ENCODE measurements around the gene LIMA1. TPM values are rescaled to one million over a fixed set of nuclear protein-coding genes. Genes with fewer than 3 reads are reported as not detected.

Gene LIMA1
- total and polyA plus RNA-seq, 9 of the 15 experiments (the other 6 are each of a cell fraction or from before 2014, with no cell fraction given) = 20.2 to 37.8 (median 27.3) TPM

DNA sequence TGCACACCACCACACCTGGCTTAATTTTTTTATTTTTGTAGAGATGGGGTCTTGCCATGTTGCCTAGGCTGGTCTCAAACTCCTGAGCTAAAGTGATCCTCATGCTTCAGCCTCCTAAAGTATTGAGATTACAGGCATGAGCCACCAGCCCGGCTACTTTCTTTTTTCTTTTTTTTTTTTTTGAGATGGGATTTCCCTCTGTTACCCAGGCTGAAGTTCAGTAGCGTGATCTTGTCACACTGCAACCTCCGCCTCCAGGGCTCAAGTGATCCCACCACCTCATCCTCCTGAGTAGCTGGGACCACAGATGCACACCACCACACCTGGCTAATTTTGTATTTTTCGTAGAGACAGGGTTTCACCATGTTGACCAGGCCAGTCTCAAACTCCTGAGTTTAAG, 51.1 kb downstream of the LIMA1 start:
- in situ Hi-C loops (cut with MboI) = no loop called here
- CTCF ChIA-PET (ENCODE audit: low intra/inter-chr PET ratio) = no interaction called here
- no peak for ATAC-seq

More for the DNA sequence above, 51.1 kb downstream of the LIMA1 start:
- H4K20me1 ChIP-seq (replicated peaks; ENCODE audit: control insufficient read depth, insufficient read depth, low read length) = no peaks in the 10 kb centered on the region
- POLR2A ChIA-PET = interaction anchor here (1.0 to 1.1 kb wide), 2 partner anchors 8 to 10 kb away, joined by 3 to 6 read pairs; no protein-coding TSS in a partner anchor
- no peaks in the 10 kb centered on the region for H3K9me3 ChIP-seq (replicated peaks; ENCODE audit: control insufficient read depth, insufficient read depth, low read depth, low read length)
- no peak overlapping the region for H3K27ac ChIP-seq (ENCODE audit: extremely low read depth, low read depth, low read length)
- H2AFZ ChIP-seq (ENCODE audit: low read depth, low read length) = no peak overlapping the region
- FAIRE-seq (no peak), DNase-seq (ENCODE audit: extremely low read depth in 1 of 4, low spot score in 3 of 4) (no peak)
- no peak for TF ChIP-seq CSDE1 (IDR thresholded peaks at IDR 0.05)
- TF ChIP-seq SRF (CRISPR knock-in tag; IDR thresholded peaks at IDR 0.05) = no peak
- TF ChIP-seq SRSF1 (IDR thresholded peaks at IDR 0.05; ENCODE audit: low read depth, low read length) = no peak
- TF ChIP-seq, protein P1, sequence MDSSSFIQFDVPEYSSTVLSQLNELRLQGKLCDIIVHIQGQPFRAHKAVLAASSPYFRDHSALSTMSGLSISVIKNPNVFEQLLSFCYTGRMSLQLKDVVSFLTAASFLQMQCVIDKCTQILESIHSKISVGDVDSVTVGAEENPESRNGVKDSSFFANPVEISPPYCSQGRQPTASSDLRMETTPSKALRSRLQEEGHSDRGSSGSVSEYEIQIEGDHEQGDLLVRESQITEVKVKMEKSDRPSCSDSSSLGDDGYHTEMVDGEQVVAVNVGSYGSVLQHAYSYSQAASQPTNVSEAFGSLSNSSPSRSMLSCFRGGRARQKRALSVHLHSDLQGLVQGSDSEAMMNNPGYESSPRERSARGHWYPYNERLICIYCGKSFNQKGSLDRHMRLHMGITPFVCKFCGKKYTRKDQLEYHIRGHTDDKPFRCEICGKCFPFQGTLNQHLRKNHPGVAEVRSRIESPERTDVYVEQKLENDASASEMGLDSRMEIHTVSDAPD (CRISPR knock-in tag; IDR thresholded peaks at IDR 0.05) = no peak
- TF ChIP-seq, protein P2, sequence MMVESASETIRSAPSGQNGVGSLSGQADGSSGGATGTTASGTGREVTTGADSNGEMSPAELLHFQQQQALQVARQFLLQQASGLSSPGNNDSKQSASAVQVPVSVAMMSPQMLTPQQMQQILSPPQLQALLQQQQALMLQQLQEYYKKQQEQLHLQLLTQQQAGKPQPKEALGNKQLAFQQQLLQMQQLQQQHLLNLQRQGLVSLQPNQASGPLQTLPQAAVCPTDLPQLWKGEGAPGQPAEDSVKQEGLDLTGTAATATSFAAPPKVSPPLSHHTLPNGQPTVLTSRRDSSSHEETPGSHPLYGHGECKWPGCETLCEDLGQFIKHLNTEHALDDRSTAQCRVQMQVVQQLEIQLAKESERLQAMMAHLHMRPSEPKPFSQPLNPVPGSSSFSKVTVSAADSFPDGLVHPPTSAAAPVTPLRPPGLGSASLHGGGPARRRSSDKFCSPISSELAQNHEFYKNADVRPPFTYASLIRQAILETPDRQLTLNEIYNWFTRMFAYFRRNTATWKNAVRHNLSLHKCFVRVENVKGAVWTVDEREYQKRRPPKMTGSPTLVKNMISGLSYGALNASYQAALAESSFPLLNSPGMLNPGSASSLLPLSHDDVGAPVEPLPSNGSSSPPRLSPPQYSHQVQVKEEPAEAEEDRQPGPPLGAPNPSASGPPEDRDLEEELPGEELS (CRISPR knock-in tag; IDR thresholded peaks at IDR 0.05; ENCODE audit: borderline replicate concordance) = no peak
- no peak for TF ChIP-seq GATAD2A (IDR thresholded peaks at IDR 0.05)
- no peak for TF ChIP-seq BRCA1 (IDR thresholded peaks at IDR 0.05)
- no peak for TF ChIP-seq BRCA1 (CRISPR knock-in tag; IDR thresholded peaks at IDR 0.05)
- TF ChIP-seq MED1 (CRISPR knock-in tag; IDR thresholded peaks at IDR 0.05; ENCODE audit: borderline replicate concordance) = no peak
- TF ChIP-seq CBFA2T2 (conservative IDR thresholded peaks at IDR 0.05) = no peak
- TF ChIP-seq SMAD1 (IDR thresholded peaks at IDR 0.05; ENCODE audit: low read depth, low read length, partially characterized antibody) = no peak
- no peak for TF ChIP-seq ZC3H11A (IDR thresholded peaks at IDR 0.05; ENCODE audit: low read depth, low read length)
- TF ChIP-seq, protein P3, sequence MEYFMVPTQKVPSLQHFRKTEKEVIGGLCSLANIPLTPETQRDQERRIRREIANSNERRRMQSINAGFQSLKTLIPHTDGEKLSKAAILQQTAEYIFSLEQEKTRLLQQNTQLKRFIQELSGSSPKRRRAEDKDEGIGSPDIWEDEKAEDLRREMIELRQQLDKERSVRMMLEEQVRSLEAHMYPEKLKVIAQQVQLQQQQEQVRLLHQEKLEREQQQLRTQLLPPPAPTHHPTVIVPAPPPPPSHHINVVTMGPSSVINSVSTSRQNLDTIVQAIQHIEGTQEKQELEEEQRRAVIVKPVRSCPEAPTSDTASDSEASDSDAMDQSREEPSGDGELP (CRISPR knock-in tag; IDR thresholded peaks at IDR 0.05; ENCODE audit: borderline replicate concordance) = no peak
- no peak for TF ChIP-seq CBFB (CRISPR knock-in tag; IDR thresholded peaks at IDR 0.05)
- no peak for TF ChIP-seq ZNF766 (CRISPR knock-in tag; conservative IDR thresholded peaks at IDR 0.05)
- TF ChIP-seq L3MBTL2 (IDR thresholded peaks at IDR 0.05) = no peak
- no peak for TF ChIP-seq ERF (CRISPR knock-in tag; IDR thresholded peaks at IDR 0.05)
- no peak for TF ChIP-seq ETV6 (IDR thresholded peaks at IDR 0.05; ENCODE audit: borderline replicate concordance in 1 of 2, low read depth in 2 of 2, low read length in 1 of 2)
- TF ChIP-seq ETV6 (CRISPR knock-in tag; IDR thresholded peaks at IDR 0.05; ENCODE audit: borderline replicate concordance) = no peak
- no peak for TF ChIP-seq NBN (IDR thresholded peaks at IDR 0.05; ENCODE audit: low read depth)
- TF ChIP-seq PTRF (tag; IDR thresholded peaks at IDR 0.05) = no peak
- no peak for TF ChIP-seq ZNF23 (CRISPR knock-in tag; IDR thresholded peaks at IDR 0.05)
- WGBS (ENCODE audit: insufficient coverage, low coverage, missing lambda C conversion rate) = 76% methylated on average over 3 of the region's 4 CpGs
- no TSS peak for BruUV-seq (replicated peaks)
- no peaks in the 10 kb centered on the region for H3K79me2 ChIP-seq (ENCODE audit: control insufficient read depth, insufficient read depth, low read length)
- intact Hi-C loops (cut with micrococcal nuclease) = no loop called here
- no peak overlapping the region for H3K4me3 ChIP-seq
- no peaks in the 10 kb centered on the region for H3K27me3 ChIP-seq (ENCODE audit: control insufficient read depth in 2 of 2, insufficient read depth in 2 of 2, low read length in 2 of 2)
- H3K4me2 ChIP-seq (ENCODE audit: insufficient read depth, low read length) = no peak overlapping the region
- H3K9me1 ChIP-seq (ENCODE audit: control insufficient read depth, insufficient read depth, low read length) = no peaks in the 10 kb centered on the region
- no peaks in the 10 kb centered on the region for H3K36me3 ChIP-seq (ENCODE audit: control insufficient read depth, insufficient read depth, low read length)
- no peak overlapping the region; a peak in 1 of 4 replicates for H3K9ac ChIP-seq (ENCODE audit: insufficient read depth in 1 of 2, low read depth in 2 of 2, low read length in 2 of 2)
- H3K4me1 ChIP-seq (replicated peaks in 1 of 2; ENCODE audit: control insufficient read depth in 2 of 2, insufficient read depth in 2 of 2, low read length in 2 of 2) = peaks cover 3 to 5% of the 10 kb centered on the region in 2 experiments; a peak in 3 of 5 replicates
